ENCODE results near the gene ADCY2.

GRCh38 chr5:7606840-7607465 is 211.0 kb downstream of the ADCY2 start:
- TF ChIP-seq CTCF (IDR thresholded peaks at IDR 0.05) (no peak), POLR2AphosphoS5 (IDR thresholded peaks at IDR 0.05; ENCODE audit: low read depth, low read length) (no peak), TAF1 (IDR thresholded peaks at IDR 0.05; ENCODE audit: borderline replicate concordance, low read depth, low read length) (no peak), FOXJ3 (CRISPR knock-in tag; IDR thresholded peaks at IDR 0.05) (no peak), MEF2A (IDR thresholded peaks at IDR 0.05; ENCODE audit: borderline replicate concordance, low read depth) (no peak), EP300 (IDR thresholded peaks at IDR 0.05; ENCODE audit: borderline replicate concordance in 1 of 2, low read depth in 1 of 2, low read length in 1 of 2) (no peak), SMC3 (IDR thresholded peaks at IDR 0.05; ENCODE audit: low read depth, low read length) (no peak), REST (IDR thresholded peaks at IDR 0.05; ENCODE audit: low read depth, low read length) (no peak), ELF1 (IDR thresholded peaks at IDR 0.05) (no peak), GABPA (IDR thresholded peaks at IDR 0.05; ENCODE audit: low read depth) (no peak), CHD2 (IDR thresholded peaks at IDR 0.05; ENCODE audit: low read length, partially characterized antibody) (no peak)

All from SK-N-SH (cell line).